ENCODE results near the gene LKAAEAR1.

LKAAEAR1 gene

DNA sequence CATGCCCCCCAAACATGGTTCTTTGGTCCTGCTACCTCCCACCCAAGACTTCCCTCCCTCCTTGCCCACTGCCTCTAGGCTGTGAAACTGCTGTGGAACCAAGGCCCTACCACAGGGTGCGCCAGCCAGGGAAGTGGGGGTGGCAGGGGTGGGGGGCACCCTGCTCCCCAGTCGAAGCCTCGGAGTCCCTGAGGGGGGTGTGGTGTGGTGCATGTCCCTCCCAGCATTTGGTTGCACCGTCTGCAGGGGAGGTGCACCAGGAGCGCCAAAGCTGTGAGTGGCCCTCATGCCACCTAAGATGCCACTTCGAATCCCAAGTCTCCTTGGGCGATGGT lies 6.7 kb downstream of the LKAAEAR1 start:
- no peak for DNase-seq

- no peak for DNase-seq
Measured at GRCh38 chr20:64077094-64077493, 7.1 kb downstream of the LKAAEAR1 start.

DNA sequence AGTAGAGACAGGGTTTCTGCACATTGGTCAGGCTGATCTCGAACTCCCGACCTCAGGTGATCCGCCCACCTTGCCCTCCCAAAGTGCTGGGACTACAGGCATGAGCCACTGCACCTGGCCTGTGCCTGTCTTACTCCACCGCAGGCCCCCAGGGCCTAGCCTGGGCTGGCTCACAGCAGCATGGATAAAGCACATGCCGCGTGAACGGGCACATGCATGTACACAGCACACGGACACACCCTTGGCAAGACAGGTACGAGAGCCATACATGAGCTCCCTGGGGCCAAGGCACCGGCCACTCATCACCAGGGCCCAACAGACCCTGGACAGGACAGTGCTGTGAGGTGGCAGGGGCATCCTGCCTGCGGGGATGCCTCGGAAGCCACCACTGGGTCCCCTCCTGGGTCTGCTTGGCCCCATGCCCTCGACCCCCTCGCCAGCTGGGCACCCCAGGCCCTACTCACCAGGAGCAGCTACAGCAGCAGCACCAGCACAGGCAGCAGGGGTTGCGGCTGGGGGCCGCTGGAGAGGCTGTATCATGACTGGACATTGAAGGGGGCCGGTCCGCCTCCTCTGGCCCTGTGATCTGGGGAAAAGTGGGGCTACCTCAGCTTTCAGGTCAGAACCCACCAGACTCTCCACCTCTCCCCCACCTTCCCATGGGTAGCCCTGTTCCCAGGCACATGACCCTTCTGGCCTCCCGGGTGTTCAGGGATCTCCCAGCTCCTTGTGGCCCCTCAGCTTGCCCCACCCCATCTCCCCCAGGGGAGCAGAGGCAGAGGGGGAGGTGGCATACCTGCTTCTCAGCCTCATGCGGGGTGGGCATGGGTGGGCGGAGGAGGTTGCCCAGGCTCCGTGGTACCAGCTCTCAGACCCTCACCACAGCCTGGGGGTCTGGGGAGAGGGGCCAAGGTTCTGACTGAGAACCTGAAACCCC lies 7.9 kb downstream of the LKAAEAR1 start:
- DNase-seq, result no peak

GRCh38 chr20:64075556-64075955 lies 8.6 kb downstream of the LKAAEAR1 start:
- no peak for DNase-seq

- DNase-seq, result no peak
Measured at GRCh38 chr20:64074963-64075362, 9.2 kb downstream of the LKAAEAR1 start.

DNA sequence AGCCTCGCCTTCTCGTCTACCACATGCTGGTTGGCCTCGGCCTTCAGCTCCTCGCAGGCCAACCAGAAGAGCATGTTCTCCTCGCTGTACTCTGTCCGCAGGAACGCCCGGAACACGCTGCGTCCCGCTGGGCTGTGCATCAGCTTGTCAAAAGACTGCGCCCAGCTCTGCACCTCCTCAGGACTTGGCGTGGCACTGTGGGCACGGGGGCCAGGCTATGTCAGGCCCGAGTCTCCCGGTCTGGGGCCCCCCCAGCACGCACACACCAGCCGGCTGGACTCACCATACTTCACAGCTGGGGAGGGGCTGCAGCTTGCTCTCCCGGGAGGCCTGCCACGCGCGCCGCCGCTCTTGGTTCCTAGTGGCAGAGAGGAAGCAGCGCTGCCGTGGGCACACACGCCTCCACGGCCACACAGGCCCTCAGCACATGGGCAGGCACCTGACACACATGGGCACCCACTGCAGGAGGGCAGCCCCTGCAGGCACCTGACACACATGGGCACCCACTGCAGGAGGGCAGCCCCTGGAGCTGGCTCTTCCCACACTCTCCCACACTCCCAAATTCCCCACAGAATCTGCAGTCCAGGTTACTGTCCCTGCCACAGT lies 9.9 kb downstream of the LKAAEAR1 start:
- no peak for DNase-seq

DNA sequence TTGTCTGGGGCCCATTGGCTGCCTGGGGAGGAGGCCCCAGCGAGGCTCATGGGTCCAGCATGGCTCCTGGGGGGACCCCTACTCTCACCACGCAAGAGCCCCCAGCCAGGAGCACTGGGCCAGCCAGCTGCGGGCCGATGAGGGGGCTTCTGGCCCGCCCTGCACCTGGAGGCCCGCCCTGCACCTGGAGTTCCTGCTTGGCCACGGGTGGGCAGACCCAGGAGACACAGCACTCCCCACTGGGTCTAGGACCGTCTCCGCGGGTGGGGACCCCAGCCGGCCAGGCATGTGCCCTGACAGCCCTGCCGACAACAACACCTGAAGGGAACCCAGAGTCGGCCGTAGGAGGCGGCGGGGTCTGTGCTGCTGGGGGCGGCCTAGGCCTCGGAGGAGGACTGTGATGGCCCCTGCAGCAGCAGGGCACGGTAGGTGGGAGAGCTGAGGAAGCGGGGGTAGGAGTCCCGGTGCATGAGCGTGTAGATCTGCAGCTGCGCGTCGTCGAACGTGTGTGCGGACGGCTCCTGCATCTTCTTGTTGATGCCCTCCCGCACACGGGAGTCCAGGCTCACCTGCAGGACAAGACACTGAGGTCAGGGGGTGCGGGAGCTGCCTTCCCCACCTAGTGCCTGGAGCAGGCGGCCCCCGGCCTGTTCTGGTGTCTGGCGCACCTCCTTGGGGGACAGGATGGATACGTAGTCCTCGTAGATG lies 10.6 kb downstream of the LKAAEAR1 start:
- no peak for DNase-seq

GRCh38 chr20:64072498-64073063 lies 11.6 kb downstream of the LKAAEAR1 start:
- DNase-seq, result no peak

- no peak for DNase-seq
Measured at GRCh38 chr20:64071341-64072332, 12.6 kb downstream of the LKAAEAR1 start.

DNA sequence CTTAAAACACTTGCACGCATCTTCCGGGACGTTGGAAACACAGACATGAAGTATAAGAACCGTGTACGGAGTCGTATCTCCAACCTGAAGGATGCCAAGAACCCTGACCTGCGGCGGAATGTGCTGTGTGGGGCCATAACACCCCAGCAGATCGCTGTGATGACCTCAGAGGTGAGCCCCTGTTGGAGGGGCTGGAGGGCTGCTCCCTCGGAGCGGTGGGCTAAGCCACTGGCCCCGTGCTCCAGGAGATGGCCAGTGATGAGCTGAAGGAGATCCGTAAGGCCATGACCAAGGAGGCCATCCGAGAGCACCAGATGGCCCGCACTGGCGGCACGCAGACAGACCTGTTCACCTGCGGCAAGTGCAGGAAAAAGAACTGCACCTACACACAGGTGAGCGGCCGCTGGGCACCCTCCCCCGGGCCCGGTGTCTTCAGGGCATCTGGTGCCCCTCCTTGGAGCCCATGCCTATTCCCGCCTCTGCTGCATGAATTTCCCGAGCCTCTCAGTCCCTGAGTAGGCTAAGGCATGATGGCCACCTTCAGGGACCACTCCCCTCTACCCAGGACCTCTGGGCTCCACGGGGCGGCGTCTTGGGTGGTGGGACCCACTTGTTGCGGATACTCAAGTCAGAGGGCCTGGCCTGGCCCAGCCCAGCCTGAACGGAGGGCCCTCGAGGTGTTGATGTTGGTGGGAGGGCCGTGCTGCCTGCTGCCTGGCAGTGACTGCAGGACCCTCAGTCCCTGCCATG lies 13.8 kb downstream of the LKAAEAR1 start:
- DNase-seq, result no peak

DNA sequence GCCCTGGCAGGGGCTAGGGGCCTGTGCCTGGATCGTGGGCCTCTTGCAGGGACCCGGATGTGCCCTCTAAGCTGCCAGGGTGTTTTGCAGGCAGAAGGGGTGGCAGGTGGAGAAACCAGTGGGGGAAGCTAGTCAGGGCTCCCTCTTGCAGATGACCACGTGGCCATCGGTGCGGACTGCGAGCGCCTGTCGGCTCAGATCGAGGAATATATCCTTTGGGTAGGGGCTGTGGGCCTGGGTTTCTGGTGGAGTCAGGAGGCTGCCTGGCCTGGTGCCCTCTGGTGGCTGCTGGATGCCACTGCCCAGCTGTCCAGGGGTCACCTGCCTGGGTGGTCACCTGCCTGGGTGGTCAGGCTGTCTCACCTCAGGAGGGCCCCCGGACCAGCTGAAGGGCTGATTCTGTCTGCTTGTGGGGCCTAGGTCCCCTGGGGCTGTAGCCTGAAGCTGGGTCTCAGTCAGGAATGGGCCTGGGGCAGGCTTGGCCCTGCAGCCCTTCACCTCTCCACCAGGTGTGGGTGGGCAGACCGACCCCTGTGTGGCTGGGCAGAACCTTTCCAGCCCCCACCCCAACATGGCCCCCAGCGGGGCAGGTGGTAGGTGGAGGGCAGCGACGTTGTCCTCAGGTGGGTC lies 14.5 kb downstream of the LKAAEAR1 start:
- no peak for DNase-seq

- no peak for DNase-seq
Measured at GRCh38 chr20:64069209-64069613, 15.0 kb downstream of the LKAAEAR1 start.

- no peak for DNase-seq
Measured at GRCh38 chr20:64068386-64069208, 15.6 kb downstream of the LKAAEAR1 start.

GRCh38 chr20:64067733-64068307 lies 16.4 kb downstream of the LKAAEAR1 start:
- no peak for DNase-seq

- no peak for DNase-seq
Measured at GRCh38 chr20:64067005-64067632, 17.1 kb downstream of the LKAAEAR1 start.

DNA sequence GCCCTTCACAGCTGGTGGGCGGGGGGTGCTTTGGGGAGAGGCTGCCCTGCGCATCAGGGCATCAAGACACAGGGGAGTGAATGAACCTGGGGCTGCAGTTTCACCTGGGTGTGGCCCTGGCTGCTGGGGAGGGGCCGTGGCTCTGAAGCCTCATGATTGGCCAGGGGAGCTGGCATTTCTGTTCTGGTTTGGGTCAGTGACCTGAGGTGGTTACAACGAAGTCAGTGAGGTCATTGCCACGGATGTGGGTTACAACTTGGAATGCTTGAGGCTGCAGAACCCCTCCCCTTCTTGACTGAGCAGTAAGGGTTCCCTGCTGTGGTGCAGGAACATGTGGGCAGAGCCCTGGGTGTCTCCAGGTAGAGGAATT lies 18.2 kb downstream of the LKAAEAR1 start:
- no peak for DNase-seq

- peak; percentile 45 for DNase-seq
Measured at GRCh38 chr20:64065062-64065973, 18.9 kb downstream of the LKAAEAR1 start.

- no peak for DNase-seq
Measured at GRCh38 chr20:64064145-64064698, 20.0 kb downstream of the LKAAEAR1 start.
